ENCODE measurements around the gene TMTC3.
"Not testable (repeated sequence)": the region's sequence is repeated elsewhere in the genome, so short reads cannot be mapped to it uniquely, and the experiment has no call there.

TMTC3 gene

GRCh38 chr12:88167384-88167783 is 25.3 kb downstream of the TMTC3 start:
- DNase-seq: no peak

DNA sequence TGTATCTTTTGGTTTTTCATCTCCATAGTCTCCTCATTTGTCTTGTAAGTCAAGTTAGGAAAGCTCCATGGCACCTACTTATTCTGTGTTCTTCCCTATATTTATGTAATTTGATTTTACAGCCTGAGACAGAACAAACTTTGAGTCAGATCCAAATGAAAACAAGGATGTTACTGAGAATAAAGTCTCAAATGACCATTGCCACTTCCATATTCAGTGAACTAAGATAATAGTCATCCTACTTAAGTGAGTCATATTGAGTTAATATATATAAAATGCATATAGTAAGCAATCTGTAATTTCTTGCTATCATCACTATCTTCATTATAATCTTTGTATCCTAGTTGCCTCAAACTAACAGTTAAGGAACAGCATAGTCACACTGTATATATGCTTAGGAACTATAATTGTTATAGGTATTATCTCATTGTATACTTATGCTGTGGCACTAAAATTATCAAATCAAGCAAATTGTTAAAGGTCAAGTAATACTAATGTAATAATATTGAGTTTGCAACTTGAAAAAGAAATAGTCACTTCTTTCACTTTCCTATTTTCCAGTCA is 30.8 kb downstream of the TMTC3 start:
- DNase-seq: no peak

DNA sequence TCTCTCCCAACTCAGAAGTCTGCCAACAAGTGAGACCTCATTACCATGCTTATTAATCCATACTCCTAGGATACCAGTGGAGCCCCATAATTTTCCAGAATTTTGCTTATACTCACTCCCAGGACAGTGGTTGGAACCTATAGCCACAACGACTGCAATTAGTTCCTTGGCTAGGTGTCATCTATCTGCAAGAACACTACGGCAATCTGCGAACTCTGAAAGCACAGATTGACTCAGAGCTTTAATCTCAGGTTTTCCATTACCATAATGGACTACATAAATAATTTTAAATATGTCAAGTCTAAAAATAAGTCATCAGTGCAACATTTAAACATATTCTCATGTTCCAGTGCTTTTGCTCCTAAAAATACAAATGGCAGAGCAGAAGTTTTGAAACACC is 33.4 kb downstream of the TMTC3 start:
- no peak for DNase-seq

DNA sequence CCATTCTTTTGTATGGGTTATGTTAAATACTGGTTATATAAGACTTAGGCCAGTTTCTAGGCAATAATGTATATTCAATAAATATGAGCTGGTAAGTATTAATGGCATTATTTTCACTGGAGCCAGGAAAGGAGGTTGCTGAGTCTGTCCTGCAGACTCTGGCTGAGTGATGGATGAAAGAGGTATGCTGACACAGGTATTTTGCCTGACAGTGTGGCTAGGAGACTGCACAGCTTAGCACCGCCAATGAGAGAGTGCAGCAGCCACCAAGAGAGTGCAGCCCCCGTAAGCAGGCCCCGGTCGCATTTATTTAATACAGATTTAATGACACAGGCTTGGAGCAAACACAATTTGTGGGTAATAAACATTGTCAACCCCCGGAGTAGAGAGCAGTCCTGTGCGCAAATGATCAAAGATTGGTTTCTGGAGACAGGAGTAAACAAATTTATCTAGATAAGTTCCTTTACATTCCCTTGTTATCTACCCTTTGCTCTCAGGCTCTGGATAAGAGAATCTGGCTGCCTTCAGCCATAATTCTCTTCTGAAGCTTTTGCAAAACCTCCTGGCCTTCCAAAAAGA is 37.4 kb downstream of the TMTC3 start:
- DNase-seq: no peak

DNA sequence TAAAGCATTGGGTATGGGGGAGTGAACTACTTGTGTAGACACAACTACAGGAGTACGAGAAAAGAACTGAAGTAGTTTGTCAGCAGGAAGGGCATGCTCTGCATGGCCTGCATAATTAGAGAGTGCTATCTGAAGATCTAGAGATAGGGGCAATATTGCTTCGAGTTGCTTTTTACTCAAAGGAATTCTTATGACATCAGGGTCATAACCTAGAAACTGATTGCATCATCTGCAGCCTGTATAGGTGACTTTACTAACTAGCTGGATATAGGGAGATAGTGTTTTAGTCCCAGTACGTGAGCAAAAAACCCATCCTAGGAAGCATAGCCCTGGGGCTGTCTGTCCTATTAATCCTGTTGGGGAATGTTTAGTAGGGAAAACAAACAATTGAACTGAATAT is 39.8 kb downstream of the TMTC3 start:
- no peak for DNase-seq

- no peak for DNase-seq
Measured at GRCh38 chr12:88182416-88182815, 40.3 kb downstream of the TMTC3 start.

DNA sequence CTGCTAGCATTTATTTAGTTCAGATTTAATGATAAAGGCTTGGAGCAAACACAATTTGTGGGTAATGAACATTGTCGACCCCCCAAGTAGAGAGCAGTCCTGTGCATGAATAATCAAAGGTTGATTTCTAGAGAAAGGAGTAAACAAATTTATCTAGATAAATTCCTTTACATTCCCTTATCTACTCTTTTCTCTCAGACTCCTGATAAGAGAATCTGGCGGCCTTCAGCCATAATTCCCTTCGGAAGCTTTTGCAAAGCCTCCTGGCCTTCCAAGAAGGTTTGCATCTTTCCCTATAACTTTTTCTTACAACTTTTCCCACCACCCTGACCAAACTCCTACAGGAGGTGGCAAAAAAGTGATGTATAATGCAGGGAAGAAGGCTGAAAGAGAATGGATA is 42.1 kb downstream of the TMTC3 start:
- DNase-seq: no peak

GRCh38 chr12:88185279-88185678 is 43.2 kb downstream of the TMTC3 start:
- DNase-seq: no peak

- DNase-seq: no peak
Measured at GRCh38 chr12:88185988-88186387, 43.9 kb downstream of the TMTC3 start.

DNA sequence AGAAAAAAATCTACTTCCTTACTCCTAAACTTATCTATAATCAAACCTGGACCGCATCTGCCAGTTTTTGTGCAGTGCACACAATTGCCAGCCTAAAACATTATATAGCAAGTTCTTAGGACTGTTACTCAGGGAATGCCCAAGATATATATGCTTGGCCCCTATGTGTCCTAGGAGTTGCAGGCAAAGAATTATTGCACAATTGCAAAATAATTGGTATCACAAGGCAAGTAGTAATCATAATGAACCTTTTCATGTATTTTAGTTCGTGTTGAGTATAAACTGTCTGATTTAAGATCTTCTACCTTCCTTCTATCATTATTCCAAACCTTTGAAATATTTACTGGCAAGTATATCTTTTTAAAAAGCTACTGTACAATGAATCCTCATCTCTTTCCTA is 45.5 kb downstream of the TMTC3 start:
- no peak for DNase-seq

GRCh38 chr12:88188180-88188579 is 46.1 kb downstream of the TMTC3 start:
- no peak for DNase-seq

DNA sequence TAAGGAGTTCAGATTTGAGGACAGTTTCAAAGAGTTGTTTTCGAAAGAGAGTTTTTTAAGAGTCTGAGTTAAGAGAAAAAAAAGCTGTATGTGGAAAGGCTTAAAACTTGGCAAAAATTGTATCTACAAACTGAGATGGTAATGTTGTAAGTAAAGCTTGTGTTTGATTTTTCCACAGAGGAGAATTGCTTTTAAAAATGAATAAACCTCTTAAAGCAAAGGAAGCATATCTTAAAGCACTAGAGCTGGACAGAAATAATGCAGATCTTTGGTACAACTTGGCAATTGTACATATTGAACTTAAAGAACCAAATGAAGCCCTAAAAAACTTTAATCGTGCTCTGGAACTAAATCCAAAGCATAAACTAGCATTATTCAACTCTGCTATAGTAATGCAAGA is 50.3 kb downstream of the TMTC3 start:
- no peak for DNase-seq

DNA sequence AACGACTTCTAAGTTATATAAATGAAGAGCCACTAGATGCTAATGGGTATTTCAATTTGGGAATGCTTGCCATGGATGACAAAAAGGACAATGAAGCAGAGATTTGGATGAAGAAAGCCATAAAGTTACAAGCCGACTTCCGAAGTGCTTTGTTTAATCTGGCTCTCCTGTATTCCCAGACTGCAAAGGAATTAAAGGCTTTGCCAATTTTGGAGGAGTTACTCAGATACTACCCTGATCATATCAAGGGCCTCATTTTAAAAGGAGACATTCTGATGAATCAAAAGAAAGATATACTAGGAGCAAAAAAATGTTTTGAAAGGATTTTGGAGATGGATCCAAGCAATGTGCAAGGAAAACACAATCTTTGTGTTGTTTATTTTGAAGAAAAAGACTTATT is 52.8 kb downstream of the TMTC3 start:
- no peak for DNase-seq

DNA sequence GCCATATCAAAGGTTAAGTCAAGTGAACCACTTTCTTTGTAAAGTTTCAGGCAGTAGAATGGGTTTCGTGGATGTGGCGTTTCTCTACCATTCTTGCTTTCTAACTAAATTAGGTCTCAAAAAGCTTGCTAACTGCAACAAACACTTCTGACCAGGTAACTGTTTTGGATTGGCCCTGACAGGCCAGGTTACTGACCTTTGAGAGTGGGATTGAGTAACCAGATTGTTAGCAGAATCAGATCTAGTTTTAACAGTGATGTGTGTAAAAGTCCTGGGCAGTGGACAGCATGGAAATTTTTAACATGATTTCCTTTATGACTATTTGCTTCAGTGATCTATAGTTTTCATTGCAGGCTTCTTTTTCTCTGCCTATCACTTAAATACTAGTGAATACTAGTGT is 57.9 kb downstream of the TMTC3 start:
- no peak for DNase-seq

DNA sequence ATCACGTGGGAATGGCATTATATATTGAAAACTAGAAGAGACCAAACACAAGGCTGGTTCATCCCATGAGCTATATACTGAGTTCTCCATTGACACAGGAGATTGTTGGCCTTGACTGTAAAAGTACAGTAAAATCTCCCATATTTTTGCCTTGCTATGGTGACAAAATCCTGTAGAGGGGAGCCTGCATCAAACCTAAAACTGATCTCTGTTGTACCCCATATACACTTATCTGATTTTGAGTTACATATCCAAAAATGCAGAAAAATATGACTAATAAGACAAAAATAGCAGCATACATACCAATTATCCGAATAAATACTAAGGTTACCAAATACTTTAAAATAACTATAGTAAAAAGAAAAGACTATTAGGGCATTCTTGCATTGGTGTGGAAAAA is 60.4 kb downstream of the TMTC3 start:
- DNase-seq: no peak

GRCh38 chr12:88206601-88207000 is 64.5 kb downstream of the TMTC3 start:
- DNase-seq: no peak

GRCh38 chr12:88207921-88208620 is 66.0 kb downstream of the TMTC3 start:
- no peak for DNase-seq

DNA sequence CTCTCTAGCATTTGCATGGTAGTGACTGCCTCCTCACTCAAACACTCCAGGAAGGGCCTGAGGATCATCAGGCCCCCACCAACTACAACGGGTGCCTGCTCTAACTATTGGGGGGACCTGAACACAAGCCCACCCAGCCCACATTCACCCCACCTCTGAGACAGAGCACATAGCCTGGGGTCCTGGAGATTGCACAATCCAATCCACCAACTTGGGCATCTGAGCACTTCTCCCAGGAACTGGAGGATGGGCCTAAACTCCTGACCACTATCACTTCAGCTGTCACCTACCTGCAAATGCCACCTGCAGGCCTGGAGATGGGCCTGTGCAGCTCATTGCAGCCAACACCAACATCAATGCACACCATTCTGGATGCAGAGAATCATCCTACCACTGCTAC is 66.6 kb downstream of the TMTC3 start:
- DNase-seq: no peak

- DNase-seq: not testable (repeated sequence)
Measured at GRCh38 chr12:88210311-88210710, 68.2 kb downstream of the TMTC3 start.

- no peak for DNase-seq
Measured at GRCh38 chr12:88218293-88218692, 76.2 kb downstream of the TMTC3 start.

DNA sequence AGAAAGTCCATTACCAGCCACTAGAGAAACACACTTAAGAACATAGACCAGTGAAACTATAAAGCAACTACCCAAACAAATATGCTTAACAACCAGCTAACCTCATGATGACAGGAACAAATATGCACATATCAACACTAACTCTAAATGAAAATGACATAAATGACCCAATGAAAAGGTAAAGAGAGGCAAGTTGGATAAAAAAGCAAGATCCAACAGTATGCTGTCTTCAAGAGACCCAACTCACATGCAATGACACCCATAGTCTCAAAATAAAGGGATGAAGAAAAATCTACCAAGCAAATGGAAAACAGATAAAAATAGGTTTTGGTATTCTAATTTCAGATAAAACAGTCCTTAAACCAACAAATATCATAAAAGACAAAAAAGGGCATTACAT is 77.8 kb downstream of the TMTC3 start:
- no peak for DNase-seq

- DNase-seq: no peak
Measured at GRCh38 chr12:88223519-88223918, 81.4 kb downstream of the TMTC3 start.

DNA sequence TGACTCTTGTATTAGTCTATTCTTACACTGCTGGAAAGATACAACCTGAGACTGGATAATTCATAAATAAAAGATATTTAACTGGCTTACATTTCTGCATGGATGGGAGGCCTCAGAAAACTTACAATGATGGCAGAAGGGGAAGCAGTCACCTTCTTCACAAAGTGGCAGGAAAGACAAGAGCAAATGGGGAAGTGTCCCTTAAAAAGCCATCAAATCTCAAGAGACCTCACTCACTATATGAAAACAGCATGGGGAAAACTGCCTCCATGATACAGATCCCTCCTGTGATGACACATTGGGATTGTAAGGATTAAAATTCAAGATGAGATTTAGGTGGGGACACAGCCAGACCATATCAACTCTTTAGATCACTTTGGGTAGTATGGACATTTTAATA is 83.7 kb downstream of the TMTC3 start:
- no peak for DNase-seq

DNA sequence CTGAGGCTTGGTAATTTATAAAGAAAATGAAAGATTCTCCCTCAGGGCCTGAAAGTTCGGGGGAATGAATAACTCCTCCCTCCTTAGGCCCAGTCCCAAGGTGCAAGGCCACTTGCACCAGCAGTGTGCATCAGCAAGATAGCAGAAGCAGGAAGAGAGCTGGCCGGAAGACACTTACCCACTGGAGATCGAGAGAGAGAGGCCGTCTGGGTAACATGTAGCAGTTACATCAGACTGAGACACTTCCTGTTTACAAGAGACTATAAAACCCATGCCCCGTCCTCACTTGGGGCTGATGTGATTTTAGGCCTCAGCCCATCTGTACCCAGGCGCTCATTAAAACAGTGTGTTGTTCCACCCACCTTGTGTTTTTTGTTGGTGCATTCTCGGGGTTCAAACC is 85.2 kb downstream of the TMTC3 start:
- DNase-seq: no peak

DNA sequence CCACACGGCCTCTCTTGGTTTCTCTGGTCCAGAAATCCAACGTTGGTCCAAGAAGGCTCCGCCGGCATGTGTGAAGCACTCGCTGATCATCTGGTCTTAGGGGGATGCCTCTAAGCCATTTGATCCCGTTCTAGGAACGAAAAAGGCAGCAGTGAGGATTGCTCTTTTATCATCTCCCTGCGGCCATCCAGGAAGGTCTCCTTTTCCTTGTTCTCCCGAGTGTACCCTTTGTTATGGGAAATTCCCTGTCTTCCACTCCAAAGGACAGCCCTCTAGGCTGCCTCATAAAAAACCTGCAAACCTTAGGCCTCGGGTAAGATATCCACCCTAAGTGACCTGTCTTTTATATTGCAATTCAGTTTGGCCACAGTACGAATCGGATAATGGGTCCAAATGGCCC is 85.8 kb downstream of the TMTC3 start:
- DNase-seq: no peak

Data from SHP77 (cell line).